Activated CD4-positive, alpha-beta memory T cell treated with anti-CD3 and anti-CD28 coated beads for 36 hours (primary cell): ENCODE results near the gene C11orf21. TPM values are rescaled to one million over a fixed set of nuclear protein-coding genes. Genes with fewer than 3 reads are reported as not detected.

Source experiments
- CTCF ChIA-PET: fragments of 350-600 bp; sonication (Branson Sonifier 250); formaldehyde crosslinking; loops from one replicate; lab custom pipeline; 2021; ENCODE audit warnings: antibody characterized with exemption, inconsistent platforms; lab: Charles Lee
- POLR2A ChIA-PET: fragments of 350-600 bp; sonication (Branson Sonifier 250); formaldehyde crosslinking; loops from one replicate; lab custom pipeline; 2021; ENCODE audit warnings: antibody characterized with exemption; lab: Charles Lee
- DNase-seq: peaks from one replicate; pipeline ENCODE4 v3.0.0-alpha.2; 2020
- H3K27ac Mint-ChIP-seq: one replicate; pipeline ENCODE4 v1.8.0; 2021; ENCODE audit warnings: mixed read lengths
- H3K27me3 Mint-ChIP-seq: one replicate; pipeline ENCODE4 v1.8.0; 2021; ENCODE audit warnings: mixed read lengths
- H3K36me3 Mint-ChIP-seq: one replicate; pipeline ENCODE4 v1.8.0; 2021; ENCODE audit warnings: mixed read lengths
- H3K4me1 Mint-ChIP-seq: one replicate; pipeline ENCODE4 v1.8.0; 2021; ENCODE audit warnings: low read depth, mixed read lengths
- H3K4me3 Mint-ChIP-seq: one replicate; pipeline ENCODE4 v1.8.0; 2021; ENCODE audit warnings: mild to moderate bottlenecking, mixed read lengths
- H3K9me3 Mint-ChIP-seq: one replicate; pipeline ENCODE4 v1.8.0; 2021; ENCODE audit warnings: mixed read lengths
- intact Hi-C: fragments of 100-400 bp; cut with micrococcal nuclease; formaldehyde crosslinking; loops from one replicate; pipeline ENCODE4 v1.15.1; 2023
- total RNA-seq, 2 experiments: library from RNA; stranded (reverse); gene quantifications; one replicate each; pipeline ENCODE4 v1.2.3, GENCODE V29; 2021

C11orf21 gene
- total RNA-seq, 2 experiments from 2014 or later, result 8.2 to 8.8 TPM

DNA sequence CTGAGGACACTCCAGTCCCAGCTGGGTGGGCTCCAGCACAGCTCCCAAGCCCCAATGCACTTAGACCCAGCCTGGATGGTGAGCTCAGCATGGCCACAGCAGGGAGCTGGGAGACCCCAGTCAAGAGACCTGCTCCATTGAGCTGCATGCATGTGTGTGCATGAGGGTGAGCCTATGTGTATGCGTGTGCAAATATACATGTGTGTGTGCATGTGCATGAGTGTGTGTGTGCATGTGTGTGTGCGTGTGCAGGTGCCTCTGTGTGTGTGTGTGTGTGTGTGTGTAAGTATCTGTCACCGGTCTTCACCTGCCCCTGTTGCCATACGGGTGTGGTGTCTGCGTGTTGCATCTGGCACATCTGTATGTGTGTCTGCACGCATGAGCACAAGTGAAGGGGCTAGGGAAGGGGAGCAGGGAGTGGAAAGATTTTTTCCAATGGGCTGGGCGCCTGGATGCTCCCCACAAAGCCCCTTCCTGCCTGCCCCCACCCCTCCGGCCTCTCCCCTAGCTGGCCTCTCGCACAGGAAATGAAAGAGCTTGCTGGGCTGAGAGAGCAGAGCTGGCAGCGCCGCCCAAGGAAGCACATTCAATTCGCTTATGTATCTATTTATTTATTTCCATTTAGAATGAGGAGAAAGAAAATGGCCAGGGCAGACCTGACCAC is 4.2 kb upstream of the C11orf21 start:
- Mint-ChIP-seq H3K27ac (peak overlapping the region; percentile 77), H3K36me3 (peaks cover 2% of the 10 kb centered on the region), H3K27me3 (no peaks in the 10 kb centered on the region), H3K4me1 (peaks cover 35% of the 10 kb centered on the region), H3K9me3 (no peaks in the 10 kb centered on the region), H3K4me3 (peak overlapping the region; percentile 5)
- peak; percentile 54 for DNase-seq
- CTCF ChIA-PET, result interaction anchor here (0.6 to 7.1 kb wide), 29 partner anchors 11 to 593 kb away, joined by 3 to 340 read pairs (median 5); partner anchors contain the start of genes ASCL2, CD81 and TSSC4
- POLR2A ChIA-PET, result interaction anchor here (0.6 to 1.9 kb wide), 2 partner anchors 71 to 156 kb away, joined by 4 to 6 read pairs; partner anchors contain the start of gene CD81
- intact Hi-C loops, result loop anchor here (1.0 to 10.0 kb wide), 4 partner anchors 109 to 579 kb away; partner anchors contain the start of gene CDKN1C

DNA sequence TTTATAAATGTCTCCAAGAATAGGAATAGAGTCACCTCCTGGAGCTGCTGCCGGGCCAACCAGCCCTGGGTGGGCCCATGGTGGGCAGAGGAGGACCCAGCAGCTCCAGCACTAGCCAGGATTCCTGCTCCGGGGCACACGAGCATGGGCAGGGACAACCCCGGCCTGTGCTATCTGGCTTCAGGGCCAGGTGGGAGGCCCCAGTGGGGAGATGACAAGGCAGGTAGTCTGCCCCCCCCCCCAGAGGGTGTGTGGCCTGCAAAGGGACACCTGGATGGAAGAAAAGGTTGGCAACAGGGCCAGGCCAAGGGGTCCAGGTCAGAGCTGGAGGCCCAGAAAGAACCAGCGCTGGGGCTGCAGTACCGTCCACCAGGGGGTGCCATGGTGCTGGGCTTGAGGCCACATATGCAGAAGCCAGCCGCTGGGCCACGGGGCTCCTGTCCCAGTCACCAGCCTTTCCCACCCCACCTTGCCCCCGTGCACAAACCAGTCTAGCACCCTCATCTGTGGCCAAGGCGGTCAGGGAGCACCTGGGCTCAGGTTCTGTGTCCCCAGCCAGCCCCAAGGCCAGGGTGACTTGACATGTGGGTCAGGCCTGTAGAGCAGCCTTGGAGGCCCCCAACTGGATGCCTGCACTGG is 3.5 kb upstream of the C11orf21 start:
- H3K4me3 Mint-ChIP-seq, result no peak overlapping the region
- no peak overlapping the region for H3K27ac Mint-ChIP-seq
- intact Hi-C loops, result loop anchor here (1.0 to 10.0 kb wide), 4 partner anchors 108 to 580 kb away; partner anchors contain the start of gene CDKN1C
- H3K27me3 Mint-ChIP-seq, result no peaks in the 10 kb centered on the region
- ChIA-PET POLR2A (interaction anchor here (0.6 to 1.9 kb wide), 6 partner anchors 35 to 303 kb away, joined by 3 to 6 read pairs (median 4); partner anchors contain the start of genes ASCL2 and CD81), CTCF (interaction anchor here (0.6 to 7.1 kb wide), 44 partner anchors 9 to 594 kb away, joined by 3 to 340 read pairs (median 4); partner anchors contain the start of genes ASCL2, CD81 and TSSC4)
- peak; percentile 88 for DNase-seq
- peaks cover 2% of the 10 kb centered on the region for H3K36me3 Mint-ChIP-seq
- H3K9me3 Mint-ChIP-seq, result no peaks in the 10 kb centered on the region
- peaks cover 42% of the 10 kb centered on the region for H3K4me1 Mint-ChIP-seq

DNA sequence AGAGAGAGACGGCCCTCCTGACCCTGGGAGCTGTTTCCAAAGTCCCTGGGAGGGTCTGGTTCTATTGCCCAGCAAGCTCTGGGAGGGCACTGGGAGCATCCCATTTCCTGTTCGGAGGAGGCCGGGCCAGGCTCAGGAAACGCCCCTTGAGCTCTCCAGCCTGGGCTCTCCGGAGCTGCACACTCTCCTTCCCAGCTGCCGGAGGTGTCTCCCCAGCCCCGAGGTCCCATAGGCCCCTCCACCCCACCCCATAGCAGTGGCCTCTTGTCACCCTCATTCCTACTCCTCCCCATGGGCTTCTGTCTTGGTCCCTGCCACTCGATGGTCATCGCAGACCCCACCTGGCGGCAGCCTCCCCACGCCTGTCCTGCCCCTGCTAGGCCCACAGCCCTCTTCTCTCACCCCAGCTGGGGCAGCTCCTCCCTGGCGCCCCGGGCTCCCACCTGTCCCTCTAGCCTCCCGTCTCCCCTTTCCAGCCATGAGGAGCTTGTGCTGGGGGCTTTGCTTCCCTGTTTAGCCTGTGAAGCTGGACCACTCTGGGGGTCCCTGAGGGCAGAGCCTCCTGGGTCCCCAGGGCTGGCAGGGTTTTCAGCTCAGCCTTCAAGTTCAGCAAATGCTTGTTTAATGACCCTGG is 2.9 kb upstream of the C11orf21 start:
- no peaks in the 10 kb centered on the region for H3K9me3 Mint-ChIP-seq
- CTCF ChIA-PET, result interaction anchor here (0.6 to 7.1 kb wide), 37 partner anchors 8 to 588 kb away, joined by 3 to 340 read pairs (median 4); partner anchors contain the start of genes ASCL2, CD81 and TSSC4
- no peak overlapping the region for H3K4me3 Mint-ChIP-seq
- POLR2A ChIA-PET, result interaction anchor here (0.6 to 1.4 kb wide), 6 partner anchors 35 to 304 kb away, joined by 3 to 4 read pairs (median 4); partner anchors contain the start of genes ASCL2 and CD81
- no peaks in the 10 kb centered on the region for H3K27me3 Mint-ChIP-seq
- no peak overlapping the region for H3K27ac Mint-ChIP-seq
- intact Hi-C loops, result loop anchor here (1.0 to 10.0 kb wide), 4 partner anchors 108 to 580 kb away; partner anchors contain the start of gene CDKN1C
- peaks cover 43% of the 10 kb centered on the region for H3K4me1 Mint-ChIP-seq
- peaks cover 2% of the 10 kb centered on the region for H3K36me3 Mint-ChIP-seq
- no peak for DNase-seq

DNA sequence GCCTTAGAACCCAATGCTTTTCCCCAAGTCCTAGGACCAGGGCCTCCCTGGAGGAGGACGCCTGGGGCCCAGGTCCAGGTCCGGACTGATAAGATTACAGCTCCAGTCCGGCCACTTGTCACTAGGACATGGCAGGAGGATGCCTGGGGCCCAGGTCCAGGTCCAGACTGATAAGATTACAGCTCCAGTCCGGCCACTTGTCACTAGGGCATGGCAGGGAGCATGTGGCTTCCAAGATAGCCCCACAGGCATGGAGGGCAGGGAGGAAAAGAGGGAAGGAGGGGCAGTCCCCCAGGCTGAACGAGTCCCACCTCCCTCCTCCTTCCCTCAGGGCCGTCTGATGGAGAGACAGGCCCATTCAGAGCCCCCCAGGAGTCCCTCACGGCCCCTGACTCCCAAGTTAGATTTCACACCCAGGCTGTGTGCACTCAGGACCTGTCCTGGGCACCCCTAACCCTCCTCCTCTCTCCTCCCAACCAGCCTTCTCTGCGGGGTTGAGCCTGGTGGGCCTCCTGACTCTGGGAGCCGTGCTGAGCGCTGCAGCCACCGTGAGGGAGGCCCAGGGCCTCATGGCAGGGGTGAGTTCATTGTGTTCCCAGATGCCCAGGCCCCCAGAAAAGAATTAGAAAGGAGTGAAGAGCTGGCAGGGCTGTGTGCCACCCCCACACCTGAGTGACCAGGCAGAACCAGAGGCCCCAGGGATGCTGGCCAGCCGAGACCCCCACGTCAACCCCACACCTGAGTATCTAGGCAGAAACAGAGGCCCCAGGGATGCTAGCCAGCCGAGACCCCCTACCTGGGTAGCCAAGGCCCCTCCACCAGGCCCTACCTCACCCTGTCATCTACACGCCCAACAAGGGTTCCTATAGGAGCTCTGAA is 2.1 kb upstream of the C11orf21 start:
- ChIA-PET POLR2A (interaction anchor here (0.6 to 2.5 kb wide), 6 partner anchors 34 to 146 kb away, joined by 3 to 15 read pairs (median 4); partner anchors contain the start of genes ASCL2, CD81 and TSSC4), CTCF (interaction anchor here (0.7 to 7.1 kb wide), 25 partner anchors 9 to 589 kb away, joined by 3 to 340 read pairs (median 7); partner anchors contain the start of genes ASCL2, CD81 and TSSC4)
- no peaks in the 10 kb centered on the region for H3K27me3 Mint-ChIP-seq
- H3K36me3 Mint-ChIP-seq, result peaks cover 2% of the 10 kb centered on the region
- peak overlapping the region; percentile 33 for H3K27ac Mint-ChIP-seq
- intact Hi-C loops, result loop anchor here (2.0 to 10.0 kb wide), 3 partner anchors 73 to 581 kb away; partner anchors contain the start of genes CD81 and CDKN1C
- H3K4me1 Mint-ChIP-seq, result peaks cover 47% of the 10 kb centered on the region
- H3K4me3 Mint-ChIP-seq, result no peak overlapping the region
- DNase-seq, result no peak
- H3K9me3 Mint-ChIP-seq, result no peaks in the 10 kb centered on the region

DNA sequence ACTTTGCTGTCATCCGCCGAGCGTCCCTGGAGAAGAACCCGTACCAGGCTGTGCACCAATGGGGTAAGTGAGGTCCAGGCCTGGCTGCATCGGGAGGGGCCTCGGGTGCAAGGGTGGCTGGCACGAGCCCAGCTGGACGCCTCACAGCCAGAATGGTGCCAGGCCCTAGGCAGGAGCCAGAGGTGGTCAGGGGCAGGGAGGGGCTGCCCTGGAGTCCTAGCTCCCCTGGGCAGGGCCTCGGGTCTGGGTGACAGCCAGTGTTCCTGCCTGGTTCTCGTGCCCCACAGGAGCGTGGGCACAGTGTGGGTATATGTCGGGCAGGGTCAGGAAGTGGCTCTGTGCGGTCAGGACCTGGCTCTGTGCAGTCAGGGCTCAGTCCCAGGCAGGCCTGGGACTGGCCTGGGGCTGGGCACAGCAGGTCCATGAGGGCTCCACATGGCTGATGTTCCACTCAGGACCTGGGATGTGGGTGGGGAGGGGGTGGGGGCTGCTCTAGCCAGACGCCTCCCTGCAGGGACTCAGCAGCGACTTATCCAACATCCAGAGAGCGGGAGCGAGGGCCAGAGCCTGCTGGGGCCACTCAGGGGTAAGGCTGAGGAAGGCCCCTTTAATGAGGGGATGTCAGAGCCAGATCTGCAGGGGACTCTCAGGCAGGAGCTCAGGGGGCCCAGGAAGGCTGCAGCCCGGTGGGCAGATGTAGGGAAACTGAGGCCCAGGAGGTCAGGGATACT is 1.3 kb upstream of the C11orf21 start:
- no peaks in the 10 kb centered on the region for H3K27me3 Mint-ChIP-seq
- H3K4me3 Mint-ChIP-seq, result peak overlapping the region; percentile 85
- peak; percentile 36 for DNase-seq
- ChIA-PET CTCF (interaction anchor here (0.6 to 7.1 kb wide), 11 partner anchors 14 to 590 kb away, joined by 3 to 340 read pairs (median 9); partner anchors contain the start of genes ASCL2, CD81 and TSSC4), POLR2A (interaction anchor here (0.7 to 2.5 kb wide), 4 partner anchors 73 to 118 kb away, joined by 3 to 15 read pairs (median 4); partner anchors contain the start of genes CD81 and TSSC4)
- peak overlapping the region; percentile 87 for H3K27ac Mint-ChIP-seq
- H3K4me1 Mint-ChIP-seq, result peaks cover 47% of the 10 kb centered on the region
- H3K36me3 Mint-ChIP-seq, result peaks cover 2% of the 10 kb centered on the region
- intact Hi-C loops, result loop anchor here (1.0 to 10.0 kb wide), 3 partner anchors 74 to 582 kb away; partner anchors contain the start of genes CD81, CDKN1C and TSSC4
- no peaks in the 10 kb centered on the region for H3K9me3 Mint-ChIP-seq

DNA sequence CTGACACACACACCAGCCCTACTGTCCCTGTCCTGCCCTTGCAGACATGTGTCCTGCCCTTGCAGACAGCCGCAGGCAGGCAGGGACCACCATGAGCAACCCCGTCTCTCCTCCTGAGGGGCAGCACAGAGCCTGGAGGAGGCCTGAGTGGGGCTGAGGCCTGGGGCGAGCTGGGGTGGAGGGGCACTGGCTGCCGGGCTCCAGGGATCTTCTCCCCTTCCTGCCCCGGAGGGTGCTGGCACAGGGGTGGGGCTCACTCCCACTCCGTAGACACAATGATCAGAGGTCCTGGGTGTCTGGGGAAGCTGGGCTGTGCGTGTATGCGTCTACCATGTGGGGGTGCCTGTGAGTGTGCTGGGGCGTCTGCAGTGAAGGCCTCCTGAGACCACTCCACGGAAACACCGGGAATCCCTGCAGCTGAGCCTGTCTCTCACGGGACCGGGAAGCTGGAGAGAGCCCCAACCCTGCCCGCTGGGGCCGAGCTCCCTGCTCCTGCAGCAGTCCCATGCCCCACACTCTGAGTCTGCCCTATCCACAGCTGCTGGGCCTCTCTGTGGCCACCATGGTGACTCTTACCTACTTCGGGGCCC is 683 bp upstream of the C11orf21 start:
- ChIA-PET CTCF (interaction anchor here (0.6 to 7.1 kb wide), 10 partner anchors 9 to 230 kb away, joined by 3 to 340 read pairs (median 8); partner anchors contain the start of genes ASCL2, CD81 and TSSC4), POLR2A (interaction anchor here (0.7 to 2.5 kb wide), 5 partner anchors 74 to 118 kb away, joined by 3 to 15 read pairs (median 4); partner anchors contain the start of genes CD81 and TSSC4)
- peaks cover 47% of the 10 kb centered on the region for H3K4me1 Mint-ChIP-seq
- intact Hi-C loops, result loop anchor here (1.0 to 10.0 kb wide), 3 partner anchors 74 to 582 kb away; partner anchors contain the start of genes CD81, CDKN1C and TSSC4
- H3K27me3 Mint-ChIP-seq, result no peaks in the 10 kb centered on the region
- H3K27ac Mint-ChIP-seq, result peak overlapping the region; percentile 87
- peak; percentile 42 for DNase-seq
- peaks cover 3% of the 10 kb centered on the region for H3K36me3 Mint-ChIP-seq
- H3K9me3 Mint-ChIP-seq, result no peaks in the 10 kb centered on the region
- peak overlapping the region; percentile 85 for H3K4me3 Mint-ChIP-seq

DNA sequence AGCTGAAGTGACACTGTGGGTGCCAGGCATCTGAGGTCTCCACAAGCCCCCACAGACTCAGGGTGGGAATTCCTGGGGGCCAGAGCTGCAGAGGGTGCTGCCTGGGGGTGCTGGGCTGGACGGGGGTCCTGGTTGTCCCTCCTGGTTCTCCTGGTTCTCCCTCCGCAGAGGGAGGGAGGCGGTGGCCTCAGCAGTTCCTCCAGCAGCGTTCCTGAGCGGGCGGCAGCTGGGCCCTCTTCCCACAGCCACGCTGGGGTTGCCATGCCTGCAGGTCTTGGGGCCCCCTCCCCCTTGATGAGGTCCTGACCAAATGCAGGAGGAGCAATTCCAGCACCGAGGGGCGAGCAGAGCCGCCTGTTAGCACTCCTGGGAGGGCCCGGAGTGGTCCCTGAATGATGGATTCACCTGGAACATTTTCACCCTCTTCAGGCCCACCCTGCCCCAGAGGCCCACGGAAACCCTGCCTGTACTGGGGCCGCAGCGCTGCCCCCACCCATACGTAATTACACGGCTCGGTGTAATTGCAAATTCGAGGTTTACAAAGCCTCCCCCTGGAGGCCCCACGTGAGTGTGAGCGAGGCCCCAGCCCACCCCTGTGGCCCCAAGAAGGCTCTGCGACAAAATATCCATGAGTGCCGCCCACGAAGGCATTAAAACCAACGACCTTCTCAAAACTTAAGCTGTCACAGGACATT is 635 bp downstream of the C11orf21 start:
- CTCF ChIA-PET, result interaction anchor here (1.7 to 7.1 kb wide), 8 partner anchors 31 to 232 kb away, joined by 6 to 340 read pairs (median 10); partner anchors contain the start of genes ASCL2, CD81 and TSSC4

DNA sequence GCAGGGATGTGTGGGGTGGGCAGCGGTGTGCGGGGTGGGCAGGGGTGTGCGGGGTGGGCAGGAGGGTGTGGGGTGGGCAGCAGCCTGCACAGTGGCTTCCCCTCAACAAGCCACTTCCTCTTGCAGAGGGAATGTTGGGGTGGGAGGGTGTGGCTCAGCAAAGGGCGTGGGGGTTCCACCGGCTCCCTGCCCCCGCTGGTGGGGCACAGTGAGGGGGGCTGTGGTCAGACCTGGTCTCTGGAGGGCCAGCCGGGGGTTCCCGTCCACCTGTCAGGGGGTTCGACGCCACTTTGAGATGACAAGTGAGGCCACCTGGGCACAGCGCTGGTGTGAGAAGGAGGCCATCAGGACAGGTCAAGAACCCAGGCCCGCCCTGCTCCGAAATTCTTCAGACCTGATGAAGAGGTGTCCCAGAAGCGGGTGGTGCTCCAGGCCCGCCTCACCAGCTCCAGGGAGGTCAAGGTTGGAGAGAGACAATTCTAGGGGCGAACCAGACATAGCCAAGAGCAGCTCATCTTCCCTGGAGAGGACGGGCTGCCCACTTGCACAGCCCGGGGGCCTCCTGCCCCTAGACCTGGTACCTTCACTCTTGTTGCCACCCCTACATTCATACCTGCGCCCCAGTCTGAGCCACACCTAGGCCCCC is 1.3 kb downstream of the C11orf21 start:
- H3K4me1 Mint-ChIP-seq, result peaks cover 35% of the 10 kb centered on the region
- intact Hi-C loops, result loop anchor here (2.0 to 10.0 kb wide), 2 partner anchors 32 to 584 kb away; partner anchors contain the start of gene CDKN1C
- DNase-seq, result peak; percentile 12
- ChIA-PET CTCF (interaction anchor here (1.3 to 3.4 kb wide), 7 partner anchors 77 to 120 kb away, joined by 3 to 13 read pairs (median 9); partner anchors contain the start of genes CD81 and TSSC4), POLR2A (interaction anchor here (1.1 to 2.1 kb wide), 3 partner anchors 12 to 77 kb away, joined by 4 to 7 read pairs (median 7); partner anchors contain the start of gene CD81)
- peak overlapping the region; percentile 65 for H3K27ac Mint-ChIP-seq
- H3K27me3 Mint-ChIP-seq, result no peaks in the 10 kb centered on the region
- no peaks in the 10 kb centered on the region for H3K9me3 Mint-ChIP-seq
- H3K4me3 Mint-ChIP-seq, result peak overlapping the region; percentile 85
- peaks cover 6% of the 10 kb centered on the region for H3K36me3 Mint-ChIP-seq

More for the DNA sequence above, 635 bp downstream of the C11orf21 start:
- no peaks in the 10 kb centered on the region for H3K9me3 Mint-ChIP-seq
- peak overlapping the region; percentile 85 for H3K4me3 Mint-ChIP-seq
- peaks cover 41% of the 10 kb centered on the region for H3K4me1 Mint-ChIP-seq
- H3K27ac Mint-ChIP-seq, result peak overlapping the region; percentile 87
- intact Hi-C loops, result loop anchor here (2.0 to 10.0 kb wide), 2 partner anchors 32 to 584 kb away; partner anchors contain the start of gene CDKN1C
- DNase-seq, result peak; percentile 29
- POLR2A ChIA-PET, result interaction anchor here (0.5 to 2.5 kb wide), 5 partner anchors 32 to 224 kb away, joined by 3 to 15 read pairs (median 7); partner anchors contain the start of genes CD81 and TSSC4
- no peaks in the 10 kb centered on the region for H3K27me3 Mint-ChIP-seq
- peaks cover 6% of the 10 kb centered on the region for H3K36me3 Mint-ChIP-seq
